Fibroblast of villous mesenchyme (primary cell): ENCODE results near the gene KLK3. TPM values are rescaled to one million over a fixed set of nuclear protein-coding genes. Genes with fewer than 3 reads are reported as not detected.
A peak's percentile ranks its signal among the peaks of the same experiment; 100 is the strongest.

Source experiments
- DNase-seq: peaks from one replicate; pipeline ENCODE4 v3.0.0-alpha.2; 2010; ENCODE audit warnings: low read depth
- H3K4me3 ChIP-seq: 2 replicates; pipeline ENCODE4 v1.5.1; 2011; ENCODE audit warnings: low read depth, mild to moderate bottlenecking, low read length
- total RNA-seq: library from RNA; depleted of rRNA; stranded (reverse); fragments of >200 nt; gene quantifications from 2 replicates; pipeline ENCODE4 v1.2.3, GENCODE V29; 2012
- TF ChIP-seq, protein P1 (sequence below): IDR thresholded peaks from 2 replicates; pipeline ENCODE4 v1.5.1; 2012; ENCODE audit warnings: low read depth, mild to moderate bottlenecking, low read length; ENCODE audit not compliant: insufficient read depth

Gene KLK3
- total RNA-seq, 1 donor: not detected

DNA sequence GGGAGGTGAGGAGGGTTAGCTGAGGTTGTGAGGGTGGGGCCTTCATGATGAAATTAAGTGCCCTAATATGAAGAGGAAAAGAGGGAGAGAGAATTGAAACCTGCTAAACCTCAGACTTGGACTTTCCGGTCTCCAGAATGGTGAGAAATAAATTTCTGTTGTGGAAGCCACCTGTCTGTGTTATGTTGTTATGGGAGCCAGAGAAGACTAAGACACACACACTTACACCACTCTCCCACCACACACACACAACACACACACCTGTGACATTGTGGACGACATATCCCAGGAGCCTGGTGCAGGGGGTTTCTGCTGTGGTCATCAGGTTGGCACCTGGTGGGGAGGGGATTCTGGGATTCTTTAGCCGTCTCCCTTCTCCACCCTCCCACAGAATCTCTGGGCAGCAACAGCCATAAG is 42.5 kb downstream of the KLK3 start:
- DNase-seq: no peak
- TF ChIP-seq, protein P1, sequence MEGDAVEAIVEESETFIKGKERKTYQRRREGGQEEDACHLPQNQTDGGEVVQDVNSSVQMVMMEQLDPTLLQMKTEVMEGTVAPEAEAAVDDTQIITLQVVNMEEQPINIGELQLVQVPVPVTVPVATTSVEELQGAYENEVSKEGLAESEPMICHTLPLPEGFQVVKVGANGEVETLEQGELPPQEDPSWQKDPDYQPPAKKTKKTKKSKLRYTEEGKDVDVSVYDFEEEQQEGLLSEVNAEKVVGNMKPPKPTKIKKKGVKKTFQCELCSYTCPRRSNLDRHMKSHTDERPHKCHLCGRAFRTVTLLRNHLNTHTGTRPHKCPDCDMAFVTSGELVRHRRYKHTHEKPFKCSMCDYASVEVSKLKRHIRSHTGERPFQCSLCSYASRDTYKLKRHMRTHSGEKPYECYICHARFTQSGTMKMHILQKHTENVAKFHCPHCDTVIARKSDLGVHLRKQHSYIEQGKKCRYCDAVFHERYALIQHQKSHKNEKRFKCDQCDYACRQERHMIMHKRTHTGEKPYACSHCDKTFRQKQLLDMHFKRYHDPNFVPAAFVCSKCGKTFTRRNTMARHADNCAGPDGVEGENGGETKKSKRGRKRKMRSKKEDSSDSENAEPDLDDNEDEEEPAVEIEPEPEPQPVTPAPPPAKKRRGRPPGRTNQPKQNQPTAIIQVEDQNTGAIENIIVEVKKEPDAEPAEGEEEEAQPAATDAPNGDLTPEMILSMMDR: no peak
- H3K4me3 ChIP-seq: no peak overlapping the region

DNA sequence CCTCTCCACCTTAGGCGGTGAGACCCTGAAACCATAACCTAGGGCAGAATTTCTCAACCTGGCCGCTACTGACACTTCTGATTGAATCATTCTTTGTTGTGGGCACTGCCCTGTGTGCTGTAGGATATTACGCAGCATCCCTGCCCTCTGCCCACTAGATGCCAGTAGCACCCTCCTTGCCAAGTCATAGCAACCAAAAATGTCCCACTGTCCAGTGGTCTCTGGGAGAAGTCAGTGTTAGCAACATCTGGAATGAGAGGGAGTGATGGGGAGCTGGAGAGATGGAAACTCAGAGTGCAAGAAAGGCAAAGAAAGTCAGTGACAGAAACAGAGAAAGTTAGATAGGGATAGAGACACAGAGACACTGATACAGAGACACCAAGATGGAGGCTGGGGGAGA is 42.9 kb downstream of the KLK3 start:
- H3K4me3 ChIP-seq: no peak overlapping the region
- DNase-seq: no peak
- TF ChIP-seq, protein P1: no peak

DNA sequence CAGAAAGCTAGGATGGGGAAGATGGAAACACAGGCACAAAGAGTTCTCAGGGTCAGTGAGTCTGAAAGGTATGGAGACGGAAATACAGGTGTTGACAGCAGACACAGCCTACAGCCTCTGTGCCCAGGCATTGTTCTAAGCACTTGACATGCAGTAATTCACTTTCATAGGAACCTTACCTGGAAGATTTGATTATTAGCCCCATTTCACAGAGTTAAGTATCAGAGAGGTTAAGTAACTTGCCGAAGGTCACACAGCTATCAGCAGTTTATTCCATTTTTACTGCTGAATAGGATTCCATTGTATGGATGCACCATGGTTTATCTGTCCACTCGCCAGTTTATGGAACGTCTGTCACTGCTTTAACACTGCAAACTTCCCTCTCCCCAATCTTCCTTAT is 43.3 kb downstream of the KLK3 start:
- H3K4me3 ChIP-seq: no peak overlapping the region
- no peak for DNase-seq
- TF ChIP-seq, protein P1: no peak

DNA sequence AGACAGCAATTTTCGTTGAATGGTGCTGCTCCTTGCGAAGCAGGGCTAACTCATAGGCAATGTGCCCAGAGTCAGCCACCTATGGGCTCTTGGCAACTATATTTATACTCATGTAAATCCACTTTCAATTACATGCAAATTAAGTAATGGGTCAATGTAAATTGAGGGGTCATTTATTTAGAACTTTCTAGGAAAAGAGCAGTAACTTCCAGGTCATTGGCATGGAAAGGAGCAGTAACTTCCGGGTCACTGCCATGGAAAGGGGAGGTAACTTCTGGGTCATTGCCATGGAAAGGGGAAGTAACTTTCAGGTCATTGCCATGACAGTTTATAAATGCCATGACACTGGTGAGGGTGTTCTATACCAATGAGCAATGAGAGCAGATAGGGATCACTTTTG is 44.9 kb downstream of the KLK3 start:
- no peak overlapping the region for H3K4me3 ChIP-seq
- TF ChIP-seq, protein P1: no peak
- DNase-seq: no peak

DNA sequence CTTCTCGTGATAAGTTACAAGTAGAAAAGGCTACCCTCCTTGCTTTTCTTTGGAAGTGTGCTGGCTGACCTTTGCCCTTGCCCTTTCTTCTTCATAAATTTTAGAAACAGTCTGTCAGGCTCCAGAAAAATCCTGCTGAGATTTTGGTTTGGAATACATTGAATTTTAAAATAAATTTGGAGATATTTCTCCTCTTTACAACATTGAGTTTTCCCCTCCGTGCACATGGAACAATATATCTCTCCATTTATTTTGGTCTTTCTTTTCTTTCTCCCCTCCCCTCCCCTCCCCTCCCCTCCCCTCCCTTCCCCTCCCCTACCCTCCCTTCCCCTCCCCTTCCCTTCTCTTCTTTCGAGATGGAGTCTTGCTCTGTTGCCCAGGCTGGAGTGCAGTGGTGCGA is 47.9 kb downstream of the KLK3 start:
- TF ChIP-seq, protein P1: no peak
- no peak overlapping the region for H3K4me3 ChIP-seq
- DNase-seq: no peak

DNA sequence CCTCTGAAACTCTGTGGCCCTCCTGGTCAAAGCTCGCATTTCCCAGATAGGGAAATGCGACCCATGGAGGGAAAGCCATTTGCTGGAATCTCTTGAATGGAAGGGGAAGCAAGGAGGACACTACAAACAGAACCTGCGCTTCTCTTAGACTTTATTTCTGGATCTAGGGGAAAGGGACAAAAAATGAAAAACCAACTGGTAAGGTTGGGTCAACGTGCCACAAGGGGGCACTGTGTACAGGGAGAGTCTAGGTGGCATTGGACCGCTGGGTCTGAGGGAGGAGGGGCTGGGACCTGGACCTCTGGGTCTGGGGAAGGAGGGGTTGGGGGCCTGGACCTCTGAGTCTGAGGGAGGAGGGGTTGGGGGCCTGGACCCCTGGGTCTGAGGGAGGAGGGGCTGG is 51.5 kb downstream of the KLK3 start:
- no peak for DNase-seq
- TF ChIP-seq, protein P1: peak; percentile 37
- H3K4me3 ChIP-seq: no peak overlapping the region

DNA sequence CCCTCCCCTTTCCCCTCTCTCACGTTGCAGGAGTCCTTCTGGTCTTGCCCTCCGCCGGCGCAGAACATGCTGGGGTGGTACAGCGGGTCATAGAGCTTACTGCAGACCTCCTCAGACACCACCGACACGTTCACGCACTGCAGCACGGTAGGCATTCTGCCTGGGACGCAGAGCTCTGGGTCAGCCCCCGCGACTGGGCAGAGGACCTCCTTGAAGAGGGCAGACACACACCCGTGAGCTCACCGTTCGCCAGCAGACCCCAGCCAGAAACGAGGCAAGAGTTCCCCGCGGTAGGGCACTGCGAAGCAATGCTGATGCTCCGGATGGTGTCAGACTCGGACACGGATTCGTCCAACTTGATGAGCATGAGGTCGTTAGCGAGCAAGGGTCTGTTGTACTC is 53.6 kb downstream of the KLK3 start:
- TF ChIP-seq, protein P1: no peak
- no peak overlapping the region for H3K4me3 ChIP-seq
- no peak for DNase-seq
